WTC11 (cell line): ENCODE measurements around the gene COL4A3. TPM values are rescaled to one million over a fixed set of nuclear protein-coding genes. Genes with fewer than 3 reads are reported as not detected.
A peak's percentile ranks its signal among the peaks of the same experiment; 100 is the strongest.

Experiments used
- ATAC-seq: fragments of 200-7000 bp; cut with Tn5 transposase; 2 replicates; pipeline ENCODE4 v1.10.0; 2021; ENCODE audit warnings: mild to moderate bottlenecking, moderate library complexity
- CTCF ChIA-PET: fragments of 300-600 bp; sonication (Branson Sonifier 250); formaldehyde crosslinking; loops from one replicate; lab custom pipeline; 2021; ENCODE audit warnings: antibody characterized with exemption; lab: Charles Lee
- POLR2A ChIA-PET: fragments of 350-600 bp; sonication (Branson Sonifier 250); formaldehyde crosslinking; loops from one replicate; lab custom pipeline; 2021; ENCODE audit warnings: antibody characterized with exemption; lab: Charles Lee
- DNase-seq: peaks from one replicate; pipeline ENCODE4 v3.0.0; 2021; ENCODE audit warnings: low spot score
- H3K27ac Mint-ChIP-seq: 2 replicates; pipeline ENCODE4 v1.8.0; 2021; ENCODE audit warnings: mixed read lengths
- H3K27me3 Mint-ChIP-seq: 2 replicates; pipeline ENCODE4 v1.8.0; 2021; ENCODE audit warnings: low read depth, mild to moderate bottlenecking, moderate library complexity, mixed read lengths
- H3K36me3 Mint-ChIP-seq: 2 replicates; pipeline ENCODE4 v1.8.0; 2021; ENCODE audit warnings: mixed read lengths
- H3K4me1 Mint-ChIP-seq: 2 replicates; pipeline ENCODE4 v1.8.0; 2022; ENCODE audit warnings: mixed read lengths
- H3K4me3 Mint-ChIP-seq: 2 replicates; pipeline ENCODE4 v1.8.0; 2021; ENCODE audit warnings: mild to moderate bottlenecking, moderate library complexity, mixed read lengths
- H3K9me3 Mint-ChIP-seq: 2 replicates; pipeline ENCODE4 v1.8.0; 2021; ENCODE audit warnings: mixed read lengths
- ELF4 ChIP-seq: sonication (generic); formaldehyde crosslinking; IDR thresholded peaks from 2 replicates; pipeline ENCODE4 v1.8.1; 2022; ENCODE audit warnings: low read depth, mild to moderate bottlenecking, moderate library complexity, missing genetic modification reagents
- EMX1 ChIP-seq: fragments of 250-450 bp; sonication (Bioruptor Pico); IDR thresholded peaks from 2 replicates; pipeline ENCODE4 v1.8.0; 2021; ENCODE audit warnings: mild to moderate bottlenecking
- GABPB1 ChIP-seq: sonication (generic); formaldehyde crosslinking; IDR thresholded peaks from 2 replicates; pipeline ENCODE4 v1.8.1; 2023; ENCODE audit warnings: mild to moderate bottlenecking, missing genetic modification reagents
- GTF2I ChIP-seq: fragments of 250-450 bp; sonication (Bioruptor Pico); conservative IDR thresholded peaks from 2 replicates; pipeline ENCODE4 v1.4.0; 2021; ENCODE audit warnings: mild to moderate bottlenecking
- IRF2 ChIP-seq: sonication (generic); formaldehyde crosslinking; IDR thresholded peaks from 2 replicates; pipeline ENCODE4 v1.8.0; 2022; ENCODE audit warnings: low read depth, missing genetic modification reagents, borderline replicate concordance
- JAZF1 ChIP-seq: fragments of 250-450 bp; sonication (Bioruptor Pico); IDR thresholded peaks from 2 replicates; pipeline ENCODE4 v1.9.0; 2021; ENCODE audit warnings: moderate library complexity, mild to moderate bottlenecking, inconsistent platforms
- NFYB ChIP-seq: sonication (generic); formaldehyde crosslinking; conservative IDR thresholded peaks from 2 replicates; pipeline ENCODE4 v1.8.0; 2022; ENCODE audit warnings: low read depth, missing genetic modification reagents
- NR1H2 ChIP-seq: sonication (generic); formaldehyde crosslinking; IDR thresholded peaks from 2 replicates; pipeline ENCODE4 v1.9.0; 2021; ENCODE audit warnings: mild to moderate bottlenecking, moderate library complexity, missing genetic modification reagents
- ZNF232 ChIP-seq: sonication (generic); formaldehyde crosslinking; IDR thresholded peaks from 2 replicates; pipeline ENCODE4 v1.8.0; 2022; ENCODE audit warnings: mild to moderate bottlenecking, missing genetic modification reagents
- ZNF396 ChIP-seq: fragments of 250-450 bp; sonication (Bioruptor Pico); IDR thresholded peaks from 2 replicates; pipeline ENCODE4 v1.8.0; 2021; ENCODE audit warnings: mild to moderate bottlenecking, moderate library complexity, borderline replicate concordance
- ZNF671 ChIP-seq: fragments of 250-450 bp; sonication (Bioruptor Pico); IDR thresholded peaks from 2 replicates; pipeline ENCODE4 v1.8.0; 2021; ENCODE audit warnings: mild to moderate bottlenecking
- total RNA-seq: library from RNA; stranded (reverse); gene quantifications from 3 replicates; pipeline ENCODE4 v1.2.3, GENCODE V29; 2021
- TF ChIP-seq, protein P1 (sequence below): sonication (generic); formaldehyde crosslinking; conservative IDR thresholded peaks from 2 replicates; pipeline ENCODE4 v1.8.1; 2022; ENCODE audit warnings: mild to moderate bottlenecking, missing genetic modification reagents
- TF ChIP-seq, protein P2 (sequence below): sonication (generic); formaldehyde crosslinking; IDR thresholded peaks from 2 replicates; pipeline ENCODE4 v1.8.0; 2023; ENCODE audit warnings: missing genetic modification reagents, mild to moderate bottlenecking, borderline replicate concordance
- TF ChIP-seq, protein P3 (sequence below): sonication (generic); formaldehyde crosslinking; IDR thresholded peaks from 2 replicates; pipeline ENCODE4 v1.8.1; 2023; ENCODE audit warnings: mild to moderate bottlenecking, moderate library complexity, missing genetic modification reagents
- TF ChIP-seq, protein P4 (sequence below): sonication (generic); formaldehyde crosslinking; IDR thresholded peaks from 2 replicates; pipeline ENCODE4 v1.8.1; 2023; ENCODE audit warnings: mild to moderate bottlenecking, missing genetic modification reagents, borderline replicate concordance

COL4A3 gene
- total RNA-seq, 1 experiment from 2014 or later: 0.90 TPM

DNA sequence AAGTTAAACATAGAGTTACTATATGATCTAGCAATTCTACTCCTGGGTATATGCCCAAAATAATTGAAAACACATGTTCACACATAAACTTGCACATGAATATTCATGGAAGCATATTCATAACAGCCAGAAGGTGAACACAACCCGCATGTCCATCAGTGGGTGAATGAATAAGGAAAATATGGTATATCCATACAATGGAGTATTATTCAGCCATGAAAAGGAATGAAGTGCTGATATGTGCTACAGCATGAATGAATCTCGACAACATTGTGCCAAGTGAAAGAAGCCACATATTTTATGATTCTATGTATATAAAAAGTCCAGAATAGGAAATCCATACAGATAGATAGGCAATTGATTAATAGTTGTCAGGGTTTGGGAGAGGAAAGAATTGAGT lies 16.3 kb upstream of the COL4A3 start:
- H3K36me3 Mint-ChIP-seq: peaks cover 11% of the 10 kb centered on the region
- no peak overlapping the region for H3K27ac Mint-ChIP-seq
- ATAC-seq (no peak), DNase-seq (no peak)
- TF ChIP-seq GTF2I: peak; percentile 70; the same call in 1 of the 2 replicates
- TF ChIP-seq IRF2 (CRISPR knock-in tag): no peak
- peaks cover 14% of the 10 kb centered on the region for H3K4me1 Mint-ChIP-seq
- H3K9me3 Mint-ChIP-seq: peaks cover 28% of the 10 kb centered on the region
- no peaks in the 10 kb centered on the region for H3K27me3 Mint-ChIP-seq
- ChIA-PET POLR2A (no interaction called here), CTCF (no interaction called here)
- H3K4me3 Mint-ChIP-seq: no peak overlapping the region

DNA sequence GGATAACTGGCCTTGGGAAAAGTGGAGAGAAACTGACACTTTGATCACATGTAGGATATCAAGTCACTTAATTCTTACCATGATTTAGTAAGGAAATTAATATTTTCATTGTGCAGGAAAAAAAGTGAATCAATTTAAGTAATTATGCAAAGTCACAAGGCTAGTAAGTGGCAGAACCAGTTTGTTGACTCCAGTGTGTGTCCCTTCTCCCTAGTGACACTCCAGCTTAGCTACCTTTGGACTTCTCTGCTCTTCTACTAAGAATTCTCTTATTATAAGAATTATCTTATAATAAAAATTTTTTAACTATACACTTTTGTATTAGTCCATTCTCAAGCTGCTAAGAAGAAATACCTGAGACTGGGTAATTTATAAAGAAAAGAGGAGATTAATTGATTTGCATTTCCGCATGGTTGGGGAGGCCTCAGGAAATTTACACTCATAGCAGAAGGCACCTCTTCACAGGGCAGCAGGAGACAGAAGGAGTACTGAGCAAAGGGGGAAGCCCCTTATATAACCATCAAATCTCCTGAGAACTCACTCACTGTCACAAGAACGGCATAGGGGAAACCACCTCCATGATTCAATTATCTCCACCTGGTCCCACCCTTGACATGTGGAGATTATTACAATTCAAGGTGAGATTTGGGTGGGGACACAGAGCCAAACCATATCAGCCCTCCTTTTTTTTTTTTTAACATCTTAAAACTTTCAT lies 14.0 kb upstream of the COL4A3 start:
- ChIA-PET CTCF (interaction anchor here (1.4 kb wide), 1 partner anchor 88 kb away, joined by 3 read pairs; no protein-coding TSS in a partner anchor), POLR2A (no interaction called here)
- Mint-ChIP-seq H3K4me1 (peaks cover 24% of the 10 kb centered on the region), H3K27ac (no peak overlapping the region)
- TF ChIP-seq, protein P1, sequence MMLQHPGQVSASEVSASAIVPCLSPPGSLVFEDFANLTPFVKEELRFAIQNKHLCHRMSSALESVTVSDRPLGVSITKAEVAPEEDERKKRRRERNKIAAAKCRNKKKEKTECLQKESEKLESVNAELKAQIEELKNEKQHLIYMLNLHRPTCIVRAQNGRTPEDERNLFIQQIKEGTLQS: no peak
- TF ChIP-seq JAZF1 (CRISPR knock-in tag) (no peak), EMX1 (CRISPR knock-in tag) (no peak), NFYB (CRISPR knock-in tag) (no peak), ELF4 (CRISPR knock-in tag) (no peak), ZNF232 (CRISPR knock-in tag) (no peak), GABPB1 (CRISPR knock-in tag) (no peak), NR1H2 (CRISPR knock-in tag) (no peak), ZNF396 (CRISPR knock-in tag) (no peak), ZNF671 (no peak)
- TF ChIP-seq, protein P2, sequence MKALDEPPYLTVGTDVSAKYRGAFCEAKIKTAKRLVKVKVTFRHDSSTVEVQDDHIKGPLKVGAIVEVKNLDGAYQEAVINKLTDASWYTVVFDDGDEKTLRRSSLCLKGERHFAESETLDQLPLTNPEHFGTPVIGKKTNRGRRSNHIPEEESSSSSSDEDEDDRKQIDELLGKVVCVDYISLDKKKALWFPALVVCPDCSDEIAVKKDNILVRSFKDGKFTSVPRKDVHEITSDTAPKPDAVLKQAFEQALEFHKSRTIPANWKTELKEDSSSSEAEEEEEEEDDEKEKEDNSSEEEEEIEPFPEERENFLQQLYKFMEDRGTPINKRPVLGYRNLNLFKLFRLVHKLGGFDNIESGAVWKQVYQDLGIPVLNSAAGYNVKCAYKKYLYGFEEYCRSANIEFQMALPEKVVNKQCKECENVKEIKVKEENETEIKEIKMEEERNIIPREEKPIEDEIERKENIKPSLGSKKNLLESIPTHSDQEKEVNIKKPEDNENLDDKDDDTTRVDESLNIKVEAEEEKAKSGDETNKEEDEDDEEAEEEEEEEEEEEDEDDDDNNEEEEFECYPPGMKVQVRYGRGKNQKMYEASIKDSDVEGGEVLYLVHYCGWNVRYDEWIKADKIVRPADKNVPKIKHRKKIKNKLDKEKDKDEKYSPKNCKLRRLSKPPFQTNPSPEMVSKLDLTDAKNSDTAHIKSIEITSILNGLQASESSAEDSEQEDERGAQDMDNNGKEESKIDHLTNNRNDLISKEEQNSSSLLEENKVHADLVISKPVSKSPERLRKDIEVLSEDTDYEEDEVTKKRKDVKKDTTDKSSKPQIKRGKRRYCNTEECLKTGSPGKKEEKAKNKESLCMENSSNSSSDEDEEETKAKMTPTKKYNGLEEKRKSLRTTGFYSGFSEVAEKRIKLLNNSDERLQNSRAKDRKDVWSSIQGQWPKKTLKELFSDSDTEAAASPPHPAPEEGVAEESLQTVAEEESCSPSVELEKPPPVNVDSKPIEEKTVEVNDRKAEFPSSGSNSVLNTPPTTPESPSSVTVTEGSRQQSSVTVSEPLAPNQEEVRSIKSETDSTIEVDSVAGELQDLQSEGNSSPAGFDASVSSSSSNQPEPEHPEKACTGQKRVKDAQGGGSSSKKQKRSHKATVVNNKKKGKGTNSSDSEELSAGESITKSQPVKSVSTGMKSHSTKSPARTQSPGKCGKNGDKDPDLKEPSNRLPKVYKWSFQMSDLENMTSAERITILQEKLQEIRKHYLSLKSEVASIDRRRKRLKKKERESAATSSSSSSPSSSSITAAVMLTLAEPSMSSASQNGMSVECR (CRISPR knock-in tag): no peak
- TF ChIP-seq, protein P3, sequence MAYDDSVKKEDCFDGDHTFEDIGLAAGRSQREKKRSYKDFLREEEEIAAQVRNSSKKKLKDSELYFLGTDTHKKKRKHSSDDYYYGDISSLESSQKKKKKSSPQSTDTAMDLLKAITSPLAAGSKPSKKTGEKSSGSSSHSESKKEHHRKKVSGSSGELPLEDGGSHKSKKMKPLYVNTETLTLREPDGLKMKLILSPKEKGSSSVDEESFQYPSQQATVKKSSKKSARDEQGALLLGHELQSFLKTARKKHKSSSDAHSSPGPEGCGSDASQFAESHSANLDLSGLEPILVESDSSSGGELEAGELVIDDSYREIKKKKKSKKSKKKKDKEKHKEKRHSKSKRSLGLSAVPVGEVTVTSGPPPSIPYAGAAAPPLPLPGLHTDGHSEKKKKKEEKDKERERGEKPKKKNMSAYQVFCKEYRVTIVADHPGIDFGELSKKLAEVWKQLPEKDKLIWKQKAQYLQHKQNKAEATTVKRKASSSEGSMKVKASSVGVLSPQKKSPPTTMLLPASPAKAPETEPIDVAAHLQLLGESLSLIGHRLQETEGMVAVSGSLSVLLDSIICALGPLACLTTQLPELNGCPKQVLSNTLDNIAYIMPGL (CRISPR knock-in tag): no peak
- TF ChIP-seq, protein P4, sequence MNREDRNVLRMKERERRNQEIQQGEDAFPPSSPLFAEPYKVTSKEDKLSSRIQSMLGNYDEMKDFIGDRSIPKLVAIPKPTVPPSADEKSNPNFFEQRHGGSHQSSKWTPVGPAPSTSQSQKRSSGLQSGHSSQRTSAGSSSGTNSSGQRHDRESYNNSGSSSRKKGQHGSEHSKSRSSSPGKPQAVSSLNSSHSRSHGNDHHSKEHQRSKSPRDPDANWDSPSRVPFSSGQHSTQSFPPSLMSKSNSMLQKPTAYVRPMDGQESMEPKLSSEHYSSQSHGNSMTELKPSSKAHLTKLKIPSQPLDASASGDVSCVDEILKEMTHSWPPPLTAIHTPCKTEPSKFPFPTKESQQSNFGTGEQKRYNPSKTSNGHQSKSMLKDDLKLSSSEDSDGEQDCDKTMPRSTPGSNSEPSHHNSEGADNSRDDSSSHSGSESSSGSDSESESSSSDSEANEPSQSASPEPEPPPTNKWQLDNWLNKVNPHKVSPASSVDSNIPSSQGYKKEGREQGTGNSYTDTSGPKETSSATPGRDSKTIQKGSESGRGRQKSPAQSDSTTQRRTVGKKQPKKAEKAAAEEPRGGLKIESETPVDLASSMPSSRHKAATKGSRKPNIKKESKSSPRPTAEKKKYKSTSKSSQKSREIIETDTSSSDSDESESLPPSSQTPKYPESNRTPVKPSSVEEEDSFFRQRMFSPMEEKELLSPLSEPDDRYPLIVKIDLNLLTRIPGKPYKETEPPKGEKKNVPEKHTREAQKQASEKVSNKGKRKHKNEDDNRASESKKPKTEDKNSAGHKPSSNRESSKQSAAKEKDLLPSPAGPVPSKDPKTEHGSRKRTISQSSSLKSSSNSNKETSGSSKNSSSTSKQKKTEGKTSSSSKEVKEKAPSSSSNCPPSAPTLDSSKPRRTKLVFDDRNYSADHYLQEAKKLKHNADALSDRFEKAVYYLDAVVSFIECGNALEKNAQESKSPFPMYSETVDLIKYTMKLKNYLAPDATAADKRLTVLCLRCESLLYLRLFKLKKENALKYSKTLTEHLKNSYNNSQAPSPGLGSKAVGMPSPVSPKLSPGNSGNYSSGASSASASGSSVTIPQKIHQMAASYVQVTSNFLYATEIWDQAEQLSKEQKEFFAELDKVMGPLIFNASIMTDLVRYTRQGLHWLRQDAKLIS (CRISPR knock-in tag): no peak
- TF ChIP-seq, all 79 proteins: peak for 0
- Mint-ChIP-seq H3K9me3 (peaks cover 28% of the 10 kb centered on the region), H3K4me3 (no peak overlapping the region), H3K36me3 (peaks cover 11% of the 10 kb centered on the region), H3K27me3 (no peaks in the 10 kb centered on the region)
- ATAC-seq (no peak), DNase-seq (no peak)
